Coronary artery (tissue), 2 donors: ENCODE data around the gene OR8G1.

ENCODE experiments used
- DNase-seq: peaks from one replicate; pipeline ENCODE4 v3.0.0-alpha.2; 2017; ENCODE audit warnings: low spot score
- H3K27ac ChIP-seq, 2 donors: fragments of 200-600 bp; sonication (generic); one replicate each; pipeline ENCODE4 v1.5.1; 2016 to 2019
- H3K4me3 ChIP-seq: fragments of 200-600 bp; sonication (generic); 2 replicates; pipeline ENCODE4 v1.5.1; 2016; ENCODE audit warnings: mild to moderate bottlenecking, moderate library complexity
- TF ChIP-seq, protein P1 (sequence below): fragments of 200-600 bp; sonication (generic); IDR thresholded peaks from one replicate; pipeline ENCODE4 v1.5.1; 2019; ENCODE audit warnings: antibody characterized with exemption

OR8G1 gene

DNA sequence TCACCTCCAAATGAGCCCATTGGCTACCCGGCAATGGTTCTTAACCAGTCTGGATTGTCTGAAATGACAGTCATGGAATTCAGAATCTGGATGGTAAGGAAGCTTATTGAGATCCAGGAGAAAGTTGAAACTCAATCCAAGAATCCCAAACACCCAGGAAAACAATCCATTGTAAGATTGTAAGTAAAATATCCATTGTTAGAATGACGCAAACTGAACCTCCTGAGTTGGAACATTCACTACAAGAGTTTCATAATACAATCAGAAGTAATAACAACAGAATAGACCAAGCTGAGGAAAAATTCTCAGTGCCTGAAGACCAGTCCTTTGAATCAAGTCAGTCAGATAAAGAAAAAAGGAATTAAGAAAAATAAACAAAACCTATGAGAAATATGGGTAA, 37.4 kb downstream of the OR8G1 start:
- no peak for DNase-seq
- Histone ChIP-seq H3K4me3 (no peak overlapping the region), H3K27ac (no peak overlapping the region)
- TF ChIP-seq, protein P1, sequence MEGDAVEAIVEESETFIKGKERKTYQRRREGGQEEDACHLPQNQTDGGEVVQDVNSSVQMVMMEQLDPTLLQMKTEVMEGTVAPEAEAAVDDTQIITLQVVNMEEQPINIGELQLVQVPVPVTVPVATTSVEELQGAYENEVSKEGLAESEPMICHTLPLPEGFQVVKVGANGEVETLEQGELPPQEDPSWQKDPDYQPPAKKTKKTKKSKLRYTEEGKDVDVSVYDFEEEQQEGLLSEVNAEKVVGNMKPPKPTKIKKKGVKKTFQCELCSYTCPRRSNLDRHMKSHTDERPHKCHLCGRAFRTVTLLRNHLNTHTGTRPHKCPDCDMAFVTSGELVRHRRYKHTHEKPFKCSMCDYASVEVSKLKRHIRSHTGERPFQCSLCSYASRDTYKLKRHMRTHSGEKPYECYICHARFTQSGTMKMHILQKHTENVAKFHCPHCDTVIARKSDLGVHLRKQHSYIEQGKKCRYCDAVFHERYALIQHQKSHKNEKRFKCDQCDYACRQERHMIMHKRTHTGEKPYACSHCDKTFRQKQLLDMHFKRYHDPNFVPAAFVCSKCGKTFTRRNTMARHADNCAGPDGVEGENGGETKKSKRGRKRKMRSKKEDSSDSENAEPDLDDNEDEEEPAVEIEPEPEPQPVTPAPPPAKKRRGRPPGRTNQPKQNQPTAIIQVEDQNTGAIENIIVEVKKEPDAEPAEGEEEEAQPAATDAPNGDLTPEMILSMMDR: no peak

DNA sequence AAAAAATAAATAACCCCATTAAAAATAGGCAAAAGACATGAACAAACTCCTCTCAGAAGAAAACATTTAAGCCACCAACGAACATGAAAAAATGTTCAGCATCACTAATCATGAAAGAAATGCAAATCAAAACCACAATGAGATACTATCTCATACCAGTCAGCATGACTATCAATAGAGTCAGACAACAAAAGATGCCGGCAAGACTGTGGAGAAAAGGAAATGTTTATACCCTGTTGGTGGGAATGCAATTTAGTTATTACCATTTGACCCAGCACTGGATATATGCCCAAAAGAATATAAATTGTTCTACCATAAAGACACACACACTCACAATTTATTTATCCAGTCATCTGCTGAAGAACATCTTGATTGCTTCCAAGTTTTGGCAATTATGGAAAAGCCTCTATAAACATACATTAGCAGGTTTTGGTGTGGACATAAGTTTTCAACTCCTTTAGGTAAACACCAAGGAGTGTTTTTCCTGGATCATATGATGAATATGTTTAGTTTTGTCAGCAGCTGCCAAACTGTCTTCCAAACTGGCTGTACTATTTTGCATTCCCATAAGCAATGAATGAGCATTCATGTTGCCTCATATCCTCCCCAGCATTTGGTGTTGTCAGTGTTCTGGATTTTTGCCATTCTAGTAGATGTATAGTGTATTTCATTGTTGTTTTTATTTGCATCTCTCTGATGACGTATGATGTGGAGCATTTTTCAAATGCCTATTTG, 44.9 kb downstream of the OR8G1 start:
- no peak for DNase-seq
- Histone ChIP-seq H3K4me3 (no peak overlapping the region), H3K27ac (no peak overlapping the region)
- TF ChIP-seq, protein P1: no peak

DNA sequence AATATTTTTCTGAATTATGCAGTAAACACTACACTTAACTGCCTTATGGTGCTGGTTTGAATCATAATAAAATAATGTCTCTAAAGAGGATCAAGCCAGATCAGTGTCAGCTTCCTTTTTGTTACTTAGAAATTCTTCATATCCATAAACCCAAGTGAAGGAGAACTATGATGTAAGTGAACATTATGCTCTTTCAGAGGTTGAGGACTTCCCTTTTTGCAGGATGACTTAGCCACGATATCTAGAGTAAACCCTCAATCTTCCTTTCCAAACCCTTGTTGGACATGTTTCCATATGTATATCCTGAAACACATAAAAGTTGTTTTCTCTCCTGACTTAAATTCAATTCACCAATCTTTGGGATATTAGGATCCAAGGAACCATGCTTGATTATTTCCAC, 53.8 kb downstream of the OR8G1 start:
- TF ChIP-seq, protein P1: no peak
- no peak for DNase-seq

DNA sequence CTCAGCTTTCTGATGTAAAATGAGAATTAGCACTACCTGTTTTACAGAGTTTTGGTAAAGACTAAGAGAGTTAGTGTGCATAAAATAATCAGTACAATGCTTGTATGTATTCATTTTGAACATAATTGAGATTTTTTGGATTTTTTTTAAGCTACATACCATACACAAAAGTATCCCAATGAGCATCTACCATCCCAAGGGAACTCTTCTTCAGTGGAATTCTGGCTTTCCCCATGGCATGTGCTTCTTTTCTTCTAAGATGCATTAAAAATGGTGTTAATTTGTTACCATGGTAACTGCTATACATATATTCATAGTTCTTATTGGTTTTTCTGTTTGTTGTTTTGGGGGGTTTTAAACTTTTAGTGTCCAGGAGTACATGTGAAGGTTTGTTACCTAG, 55.1 kb downstream of the OR8G1 start:
- H3K27ac ChIP-seq: no peak overlapping the region
- TF ChIP-seq, protein P1: no peak
- no peak for DNase-seq
- no peak overlapping the region for H3K4me3 ChIP-seq

More for the DNA sequence above, 53.8 kb downstream of the OR8G1 start:
- H3K27ac ChIP-seq: no peak overlapping the region
- H3K4me3 ChIP-seq: no peak overlapping the region

DNA sequence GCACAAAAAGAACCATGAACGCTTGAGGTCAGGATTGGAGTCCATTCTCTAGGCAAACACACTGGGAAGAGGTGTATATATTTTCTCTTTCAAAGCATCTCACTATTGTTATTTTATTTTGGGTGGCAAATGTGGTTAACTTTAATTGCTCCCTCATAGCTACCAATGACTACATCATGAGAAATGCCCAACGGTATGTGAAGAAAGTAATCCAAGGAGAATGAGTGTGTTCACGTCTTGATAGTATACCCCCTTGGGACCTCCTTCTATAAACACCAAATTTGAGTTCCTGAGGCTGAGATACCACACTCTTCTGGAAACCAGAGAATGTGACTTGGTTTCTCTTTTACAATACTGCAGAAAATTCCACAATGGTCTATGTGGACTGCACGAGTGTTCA, 57.0 kb downstream of the OR8G1 start:
- Histone ChIP-seq H3K4me3 (no peak overlapping the region), H3K27ac (no peak overlapping the region)
- no peak for DNase-seq
- TF ChIP-seq, protein P1: no peak

DNA sequence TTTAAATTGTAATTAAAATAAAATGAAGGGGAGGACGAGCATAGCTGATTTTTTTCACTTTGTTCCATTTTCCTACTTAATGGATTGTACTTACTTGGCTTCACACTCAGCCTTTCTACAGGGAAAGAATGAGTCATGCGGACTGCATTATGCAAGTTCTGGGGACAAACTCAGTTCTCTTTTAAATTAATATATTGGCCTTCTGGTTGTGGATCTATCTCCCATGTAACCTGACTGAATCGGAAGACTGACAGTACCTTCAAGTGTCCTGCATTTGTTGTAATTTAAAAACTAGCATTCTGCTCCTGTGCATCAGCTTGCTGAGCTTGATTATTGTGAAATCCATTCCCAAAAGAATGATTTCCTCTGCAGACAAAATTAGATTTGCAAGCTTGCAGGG, 60.7 kb downstream of the OR8G1 start:
- H3K4me3 ChIP-seq: no peak overlapping the region
- H3K27ac ChIP-seq: peak overlapping the region in 1 of 2 donors; percentile 45
- DNase-seq: no peak
- TF ChIP-seq, protein P1: no peak

DNA sequence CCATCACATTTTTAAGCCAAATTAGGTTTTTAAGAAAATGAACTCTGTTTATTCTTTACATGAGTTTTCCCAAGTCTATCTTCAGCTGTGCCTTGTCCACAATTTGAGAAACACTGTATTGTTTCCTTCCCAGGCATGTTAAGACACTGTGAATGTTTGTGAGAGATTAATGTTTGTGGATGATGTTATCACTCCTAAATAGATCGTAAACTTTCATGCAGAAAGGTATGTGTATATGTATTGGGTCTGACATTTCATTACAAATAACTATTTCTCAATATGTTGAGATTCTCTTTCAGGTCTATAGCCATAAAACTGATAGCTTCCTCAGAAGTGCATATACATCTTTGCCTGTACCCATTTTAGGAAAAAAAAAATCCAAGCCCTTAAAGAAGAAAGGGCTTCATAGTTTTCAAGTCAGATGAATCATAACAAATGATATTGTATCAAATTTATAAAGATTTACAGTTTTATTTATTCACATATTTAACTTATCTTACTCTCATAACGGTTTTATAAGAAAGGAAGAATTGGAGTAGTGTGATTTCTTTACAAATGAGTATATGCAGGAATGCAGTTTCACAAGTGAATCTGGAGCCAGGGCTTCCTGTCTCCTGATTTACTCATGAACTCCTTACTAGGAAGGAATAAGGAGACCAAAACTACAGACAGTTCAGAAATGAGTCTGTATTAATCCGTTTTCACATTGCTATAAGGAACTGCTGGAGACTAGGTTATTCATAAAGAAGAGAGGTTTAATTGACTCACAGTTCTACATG, 61.6 kb downstream of the OR8G1 start:
- no peak overlapping the region for H3K27ac ChIP-seq
- TF ChIP-seq, protein P1: no peak
- H3K4me3 ChIP-seq: no peak overlapping the region
- no peak for DNase-seq
